IMR-90 (cell line): ENCODE measurements around the gene IL22RA1. TPM values are rescaled to one million over a fixed set of nuclear protein-coding genes. Genes with fewer than 3 reads are reported as not detected.

Source experiments
- ATAC-seq: fragments of 200-7000 bp; cut with Tn5 transposase; 2 replicates; pipeline ENCODE4 v1.9.1; 2020; ENCODE audit warnings: low read depth, mild to moderate bottlenecking, moderate library complexity
- BruUV-seq: library from RNA; stranded (reverse); fragments of 400-500 nt; replicated peaks from 2 replicates; lab custom pipeline; 2021; lab: Mats Ljungman, UMichigan
- CTCF ChIA-PET: fragments of 300-600 bp; formaldehyde crosslinking; extraction: SDS; loops from one replicate; lab custom pipeline; 2021; ENCODE audit warnings: antibody characterized with exemption; lab: Yijun Ruan, JAX
- POLR2A ChIA-PET: fragments of 300-600 bp; sonication (Branson Sonifier 250); formaldehyde crosslinking; loops from one replicate; lab custom pipeline; 2022; ENCODE audit warnings: antibody characterized with exemption; ENCODE audit not compliant: unreplicated experiment; lab: Charles Lee
- DNase-seq: peaks from one replicate; pipeline ENCODE4 v3.0.0; 2013
- H2AFZ ChIP-seq: replicated peaks from 2 replicates; pipeline ENCODE3; 2013; ENCODE audit warnings: low read length, mild to moderate bottlenecking; ENCODE audit not compliant: poor library complexity
- H2AK5ac ChIP-seq: 2 replicates; pipeline ENCODE4 v1.6.1; 2013; ENCODE audit warnings: low read depth, low read length, inconsistent platforms
- H2AK9ac ChIP-seq: replicated peaks from 2 replicates; pipeline ENCODE3; 2013; ENCODE audit warnings: mild to moderate bottlenecking, low read depth, low read length, moderate library complexity; ENCODE audit not compliant: poor library complexity
- H2BK120ac ChIP-seq: 2 replicates; pipeline ENCODE4 v1.6.1; 2013; ENCODE audit warnings: low read depth, low read length, inconsistent platforms
- H2BK15ac ChIP-seq: 3 replicates; pipeline ENCODE4 v1.6.1; 2013; ENCODE audit warnings: low read depth, low read length, inconsistent platforms
- H2BK20ac ChIP-seq: 2 replicates; pipeline ENCODE4 v1.6.1; 2013; ENCODE audit warnings: low read depth, mild to moderate bottlenecking, inconsistent platforms, low read length, moderate library complexity
- H2BK5ac ChIP-seq: 2 replicates; pipeline ENCODE4 v1.6.1; 2013; ENCODE audit warnings: mild to moderate bottlenecking, low read depth, low read length, inconsistent platforms; ENCODE audit not compliant: poor library complexity, severe bottlenecking
- H3K14ac ChIP-seq: replicated peaks from 2 replicates; pipeline ENCODE4 v1.6.1; 2013; ENCODE audit warnings: low read depth, low read length, inconsistent platforms
- H3K18ac ChIP-seq: 2 replicates; pipeline ENCODE4 v1.6.1; 2013; ENCODE audit warnings: low read depth, low read length, control low read depth
- H3K23ac ChIP-seq: 2 replicates; pipeline ENCODE4 v1.6.1; 2013; ENCODE audit warnings: low read depth, low read length, inconsistent platforms
- H3K27ac ChIP-seq: 2 replicates; pipeline ENCODE4 v1.5.1; 2013; ENCODE audit warnings: mild to moderate bottlenecking, control low read depth, low read length; ENCODE audit not compliant: insufficient read depth
- H3K27me3 ChIP-seq: 2 replicates; pipeline ENCODE4 v1.6.1; 2013; ENCODE audit warnings: low read length; ENCODE audit not compliant: control insufficient read depth, insufficient read depth
- H3K36me3 ChIP-seq: 2 replicates; pipeline ENCODE4 v1.6.1; 2013; ENCODE audit warnings: low read length, mixed read lengths; ENCODE audit not compliant: control insufficient read depth, insufficient read depth
- H3K4ac ChIP-seq: 2 replicates; pipeline ENCODE4 v1.6.1; 2013; ENCODE audit warnings: low read depth, low read length, inconsistent platforms
- H3K4me1 ChIP-seq: 2 replicates; pipeline ENCODE4 v1.6.1; 2013; ENCODE audit warnings: low read length, mixed read lengths; ENCODE audit not compliant: control insufficient read depth, insufficient read depth
- H3K4me2 ChIP-seq: 2 replicates; pipeline ENCODE4 v1.6.1; 2013; ENCODE audit warnings: low read depth, mild to moderate bottlenecking, control low read depth, low read length, moderate library complexity
- H3K4me3 ChIP-seq: 2 replicates; pipeline ENCODE4 v1.5.1; 2013; ENCODE audit warnings: low read depth, mild to moderate bottlenecking, control low read depth, low read length, moderate library complexity; ENCODE audit not compliant: insufficient read depth
- H3K56ac ChIP-seq: 2 replicates; pipeline ENCODE4 v1.6.1; 2013; ENCODE audit warnings: low read length, inconsistent platforms; ENCODE audit not compliant: insufficient read depth; ENCODE audit errors: extremely low read depth
- H3K79me1 ChIP-seq, 2 experiments: 2 replicates each; pipeline ENCODE4 v1.6.1; 2013; ENCODE audit warnings: low read length in 2 of 2, inconsistent platforms in 1 of 2, low read depth in 1 of 2
- H3K9ac ChIP-seq: 2 replicates; pipeline ENCODE4 v1.6.1; 2013; ENCODE audit warnings: low read depth, low read length, control low read depth
- H3K9me1 ChIP-seq: 2 replicates; pipeline ENCODE4 v1.6.1; 2013; ENCODE audit warnings: low read length, inconsistent platforms; ENCODE audit not compliant: insufficient read depth
- H3K9me3 ChIP-seq: 2 replicates; pipeline ENCODE4 v1.6.1; 2013; ENCODE audit warnings: low read length; ENCODE audit not compliant: control insufficient read depth, insufficient read depth
- H4K20me1 ChIP-seq: 2 replicates; pipeline ENCODE4 v1.6.1; 2013; ENCODE audit warnings: low read length, inconsistent platforms; ENCODE audit not compliant: insufficient read depth
- H4K5ac ChIP-seq: 2 replicates; pipeline ENCODE4 v1.6.1; 2013; ENCODE audit warnings: mild to moderate bottlenecking, low read depth, low read length, control low read depth
- H4K8ac ChIP-seq, 2 experiments: 2 replicates each; pipeline ENCODE4 v1.6.1; 2013; ENCODE audit warnings: low read depth in 2 of 2, low read length in 2 of 2, control low read depth in 1 of 2, inconsistent platforms in 1 of 2
- H4K91ac ChIP-seq: 2 replicates; pipeline ENCODE4 v1.6.1; 2013; ENCODE audit warnings: low read depth, low read length, inconsistent platforms; ENCODE audit not compliant: insufficient read depth
- BHLHE40 ChIP-seq: fragments of 150-350 bp; IDR thresholded peaks from 2 replicates; pipeline ENCODE4 v1.6.1; 2016; ENCODE audit warnings: mild to moderate bottlenecking, low read depth, low read length
- CEBPB ChIP-seq: IDR thresholded peaks from 2 replicates; pipeline ENCODE4 v1.6.1; 2012; ENCODE audit warnings: low read depth, low read length, improper control_type of control experiment
- CHD1 ChIP-seq: IDR thresholded peaks from 2 replicates; pipeline ENCODE4 v1.6.1; 2012; ENCODE audit warnings: low read depth, low read length, improper control_type of control experiment
- CTCF ChIP-seq: conservative IDR thresholded peaks from 2 replicates; pipeline ENCODE4 v1.5.1; 2012; ENCODE audit warnings: mild to moderate bottlenecking, low read depth, low read length, improper control_type of control experiment
- ELK1 ChIP-seq: fragments of 150-350 bp; IDR thresholded peaks from 2 replicates; pipeline ENCODE4 v1.6.1; 2016; ENCODE audit warnings: low read depth, mild to moderate bottlenecking, low read length, moderate library complexity, borderline replicate concordance
- FOS ChIP-seq: fragments of 150-350 bp; IDR thresholded peaks from 2 replicates; pipeline ENCODE4 v1.6.1; 2016; ENCODE audit warnings: low read depth, low read length
- MAFK ChIP-seq: IDR thresholded peaks from 2 replicates; pipeline ENCODE4 v1.6.1; 2012; ENCODE audit warnings: low read depth, low read length, improper control_type of control experiment
- MAZ ChIP-seq: IDR thresholded peaks from 2 replicates; pipeline ENCODE4 v1.6.1; 2012; ENCODE audit warnings: low read depth, mild to moderate bottlenecking, low read length, improper control_type of control experiment, moderate library complexity, borderline replicate concordance
- MXI1 ChIP-seq: IDR thresholded peaks from 2 replicates; pipeline ENCODE4 v1.6.1; 2012; ENCODE audit warnings: low read depth, mild to moderate bottlenecking, low read length, moderate library complexity, borderline replicate concordance
- NFE2L2 ChIP-seq: fragments of 150-350 bp; IDR thresholded peaks from 2 replicates; pipeline ENCODE4 v1.6.1; 2016; ENCODE audit warnings: low read depth, mild to moderate bottlenecking, low read length
- POLR2A ChIP-seq: IDR thresholded peaks from 2 replicates; pipeline ENCODE4 v1.6.1; 2012; ENCODE audit warnings: mild to moderate bottlenecking, low read depth, low read length
- RAD21 ChIP-seq: IDR thresholded peaks from 2 replicates; pipeline ENCODE4 v1.6.1; 2012; ENCODE audit warnings: low read length, improper control_type of control experiment
- RCOR1 ChIP-seq: IDR thresholded peaks from 2 replicates; pipeline ENCODE4 v1.6.1; 2012; ENCODE audit warnings: mild to moderate bottlenecking, low read length, improper control_type of control experiment; ENCODE audit not compliant: insufficient replicate concordance
- RFX5 ChIP-seq: IDR thresholded peaks from 2 replicates; pipeline ENCODE4 v1.8.0; 2012; ENCODE audit warnings: low read depth, mild to moderate bottlenecking, low read length, moderate library complexity
- SMC3 ChIP-seq: fragments of 150-350 bp; IDR thresholded peaks from 2 replicates; pipeline ENCODE4 v1.6.1; 2016; ENCODE audit warnings: low read depth, mild to moderate bottlenecking, antibody characterized with exemption, low read length, moderate library complexity
- USF2 ChIP-seq: fragments of 150-350 bp; IDR thresholded peaks from 2 replicates; pipeline ENCODE4 v1.6.1; 2017; ENCODE audit warnings: mild to moderate bottlenecking, antibody characterized with exemption, low read length, low read depth
- WGBS, 2 experiments: methylation state at CpG; one replicate each; pipeline versions ENCODE4 v1.1.5 to v1.1.7; 2013; ENCODE audit warnings: missing lambda C conversion rate in 2 of 2; ENCODE audit not compliant: insufficient read length in 1 of 2; ENCODE audit errors: extremely low coverage in 2 of 2; 5-methylcytosine and 5-hydroxymethylcytosine counted together
- dilution Hi-C: fragments of 300-500 bp; cut with HindIII; formaldehyde crosslinking; loops from one replicate; pipeline ENCODE4 v1.14.3; 2018; ENCODE audit warnings: low sequenced_read_pairs; ENCODE audit not compliant: unreplicated experiment
- in situ Hi-C: fragments of 300-500 bp; cut with MboI; formaldehyde crosslinking; loops from 3 replicates; pipeline ENCODE4 v1.14.3; 2019; ENCODE audit warnings: low sequenced_read_pairs, inconsistent platforms, mixed read lengths
- intact Hi-C: fragments of 100-400 bp; cut with micrococcal nuclease; formaldehyde crosslinking; loops from 2 replicates; pipeline ENCODE4 v1.10.0; 2022
- polyA plus RNA-seq, 3 experiments: library from polyadenylated mRNA; depleted of rRNA; stranded (reverse); fragments of >200 nt; gene quantifications; 2 replicates each; pipeline ENCODE4 v1.2.3, GENCODE V29; 2012; ENCODE audit warnings: low replicate concordance in 1 of 3
- total RNA-seq: library from RNA; depleted of rRNA; stranded (reverse); fragments of >200 nt; gene quantifications from 2 replicates; pipeline ENCODE4 v1.2.3, GENCODE V29; 2012

Gene IL22RA1
- total and polyA plus RNA-seq, 2 of the 4 experiments (the other 2 are of a cell fraction), result not detected

- no peak overlapping the region for H3K56ac ChIP-seq
- H2BK15ac ChIP-seq, result no peak overlapping the region
- in situ Hi-C loops (no loop called here), dilution Hi-C loops (no loop called here), intact Hi-C loops (loop anchor here (1.0 to 5.0 kb wide), 3 partner anchors 127 to 550 kb away; no protein-coding TSS in a partner anchor)
- no peak overlapping the region for H3K9ac ChIP-seq
- H3K23ac ChIP-seq, result no peak overlapping the region
- no peaks in the 10 kb centered on the region for H3K36me3 ChIP-seq
- BruUV-seq, result no TSS peak
- H3K79me1 ChIP-seq, result no peaks in the 10 kb centered on the region
- ChIA-PET CTCF (no interaction called here), POLR2A (no interaction called here)
- no peak overlapping the region for H4K91ac ChIP-seq
- no peak overlapping the region for H2AK5ac ChIP-seq
- H3K9me3 ChIP-seq, result no peaks in the 10 kb centered on the region
- no peak overlapping the region for H4K5ac ChIP-seq
- H2BK120ac ChIP-seq, result no peak overlapping the region
- no peaks in the 10 kb centered on the region; the same call in none of the 2 replicates for H4K20me1 ChIP-seq
- no peak overlapping the region for H2BK5ac ChIP-seq
- H2AK9ac ChIP-seq, result no peak overlapping the region
- TF ChIP-seq USF2, result no peak
- TF ChIP-seq MAFK, result no peak
- TF ChIP-seq NFE2L2, result no peak
- no peak for TF ChIP-seq RCOR1
- no peak for TF ChIP-seq CTCF
- TF ChIP-seq RFX5, result no peak
- no peak for TF ChIP-seq MAZ
- no peak for TF ChIP-seq MXI1
- no peak for TF ChIP-seq CEBPB
- TF ChIP-seq CHD1, result no peak
- no peak for TF ChIP-seq SMC3
- TF ChIP-seq ELK1, result no peak
- TF ChIP-seq BHLHE40, result no peak
- no peak for TF ChIP-seq FOS
- TF ChIP-seq POLR2A, result no peak
- no peak for TF ChIP-seq RAD21
- no peak overlapping the region for H2BK20ac ChIP-seq
- H3K14ac ChIP-seq, result no peak overlapping the region
- no peak overlapping the region for H3K4me2 ChIP-seq
- H3K4ac ChIP-seq, result no peak overlapping the region
- peaks cover 24% of the 10 kb centered on the region; the same call in 1 of the 2 replicates for H3K27me3 ChIP-seq
- H3K4me1 ChIP-seq, result no peaks in the 10 kb centered on the region
- H4K8ac ChIP-seq, result no peak overlapping the region
- no peak overlapping the region for H3K4me3 ChIP-seq
- WGBS, 2 experiments, result 100% methylated on average over 3 of the region's 7 CpGs; no CpG with 5 or more reads in 1 of the 2 experiments
- no peak overlapping the region for H3K27ac ChIP-seq
- no peak overlapping the region for H3K18ac ChIP-seq
- no peaks in the 10 kb centered on the region for H3K9me1 ChIP-seq
- no peak overlapping the region for H2AFZ ChIP-seq
- ATAC-seq, result no peak
- no peak for DNase-seq
Observed at GRCh38 chr1:24071941-24072340, 71.0 kb downstream of the IL22RA1 start.
